Fibroblast of villous mesenchyme (primary cell): ENCODE data around the gene BPIFB1. TPM values are rescaled to one million over a fixed set of nuclear protein-coding genes. Genes with fewer than 3 reads are reported as not detected.

Experiments used
- DNase-seq: peaks from one replicate; pipeline ENCODE4 v3.0.0-alpha.2; 2010; ENCODE audit warnings: low read depth
- H3K4me3 ChIP-seq: 2 replicates; pipeline ENCODE4 v1.5.1; 2011; ENCODE audit warnings: low read depth, mild to moderate bottlenecking, low read length
- total RNA-seq: library from RNA; depleted of rRNA; stranded (reverse); fragments of >200 nt; gene quantifications from 2 replicates; pipeline ENCODE4 v1.2.3, GENCODE V29; 2012
- TF ChIP-seq, protein P1 (sequence below): IDR thresholded peaks from 2 replicates; pipeline ENCODE4 v1.5.1; 2012; ENCODE audit warnings: low read depth, mild to moderate bottlenecking, low read length; ENCODE audit not compliant: insufficient read depth

The BPIFB1 gene
- total RNA-seq, 1 donor = not detected

DNA sequence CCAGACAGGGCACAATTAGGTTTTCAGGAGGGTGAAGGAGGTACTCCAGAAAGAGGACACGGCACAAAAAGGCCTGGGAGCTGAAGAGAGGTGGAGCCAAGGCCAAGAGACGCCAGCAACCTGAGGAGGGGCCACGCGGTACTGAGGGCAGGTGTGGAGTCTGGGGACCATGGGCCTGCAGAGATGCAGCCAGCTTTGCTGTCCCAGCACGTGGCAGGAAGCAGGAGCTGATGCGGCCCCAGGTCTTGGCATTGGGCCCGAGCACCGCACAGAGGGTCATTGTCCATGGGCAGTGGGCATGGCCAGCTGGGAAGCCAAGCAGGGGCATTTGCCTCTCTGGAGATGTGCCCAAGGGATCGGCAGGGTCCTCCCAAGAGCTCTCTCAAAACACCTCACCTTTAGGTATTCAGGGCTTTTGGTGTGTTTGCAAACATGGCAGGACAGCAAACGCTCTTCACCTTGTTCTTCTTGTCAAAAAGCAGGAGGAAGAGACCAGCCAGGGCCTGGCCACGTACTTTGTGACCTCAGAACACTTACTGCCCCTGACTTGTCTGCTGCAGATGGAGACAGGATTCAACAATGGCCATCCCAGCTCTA, 1.4 kb upstream of the BPIFB1 start:
- no peak overlapping the region for H3K4me3 ChIP-seq
- TF ChIP-seq, protein P1, sequence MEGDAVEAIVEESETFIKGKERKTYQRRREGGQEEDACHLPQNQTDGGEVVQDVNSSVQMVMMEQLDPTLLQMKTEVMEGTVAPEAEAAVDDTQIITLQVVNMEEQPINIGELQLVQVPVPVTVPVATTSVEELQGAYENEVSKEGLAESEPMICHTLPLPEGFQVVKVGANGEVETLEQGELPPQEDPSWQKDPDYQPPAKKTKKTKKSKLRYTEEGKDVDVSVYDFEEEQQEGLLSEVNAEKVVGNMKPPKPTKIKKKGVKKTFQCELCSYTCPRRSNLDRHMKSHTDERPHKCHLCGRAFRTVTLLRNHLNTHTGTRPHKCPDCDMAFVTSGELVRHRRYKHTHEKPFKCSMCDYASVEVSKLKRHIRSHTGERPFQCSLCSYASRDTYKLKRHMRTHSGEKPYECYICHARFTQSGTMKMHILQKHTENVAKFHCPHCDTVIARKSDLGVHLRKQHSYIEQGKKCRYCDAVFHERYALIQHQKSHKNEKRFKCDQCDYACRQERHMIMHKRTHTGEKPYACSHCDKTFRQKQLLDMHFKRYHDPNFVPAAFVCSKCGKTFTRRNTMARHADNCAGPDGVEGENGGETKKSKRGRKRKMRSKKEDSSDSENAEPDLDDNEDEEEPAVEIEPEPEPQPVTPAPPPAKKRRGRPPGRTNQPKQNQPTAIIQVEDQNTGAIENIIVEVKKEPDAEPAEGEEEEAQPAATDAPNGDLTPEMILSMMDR = no peak
- no peak for DNase-seq

DNA sequence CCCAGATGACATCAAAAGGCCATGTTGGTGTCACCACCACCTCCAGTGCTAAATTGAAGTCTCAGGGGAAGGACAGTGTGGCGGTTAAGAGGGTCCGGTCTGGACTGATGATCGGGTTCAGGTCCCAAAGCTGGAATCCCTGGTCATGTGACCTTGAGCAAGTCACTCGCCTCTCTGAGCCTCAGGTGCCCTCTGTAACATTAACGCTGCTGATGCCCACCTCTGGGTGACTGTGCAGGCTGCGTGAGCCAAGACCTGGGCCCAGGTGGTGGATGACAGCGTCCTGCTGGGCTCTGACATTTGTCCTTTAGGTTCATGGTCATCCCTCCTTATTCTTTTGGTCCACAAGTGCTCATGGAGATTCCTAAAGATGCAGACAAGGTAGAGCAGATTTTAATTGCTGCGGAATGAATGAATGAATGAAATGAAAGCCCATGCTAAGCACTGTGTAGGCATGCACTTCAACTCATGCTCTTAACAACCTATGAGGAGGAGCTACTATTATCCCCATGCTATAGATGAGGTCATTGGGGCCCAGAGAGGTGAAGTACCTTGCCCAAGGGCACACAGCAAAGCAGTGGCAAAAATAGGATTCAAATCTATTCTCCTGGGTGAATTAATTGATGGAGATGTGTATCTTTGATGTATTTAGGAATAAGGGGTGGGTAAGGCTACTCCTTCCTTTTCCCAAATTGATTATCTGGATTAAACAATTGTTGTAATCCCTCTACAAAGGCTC, 649 bp upstream of the BPIFB1 start:
- DNase-seq = no peak
- no peak overlapping the region for H3K4me3 ChIP-seq
- TF ChIP-seq, protein P1 = no peak

DNA sequence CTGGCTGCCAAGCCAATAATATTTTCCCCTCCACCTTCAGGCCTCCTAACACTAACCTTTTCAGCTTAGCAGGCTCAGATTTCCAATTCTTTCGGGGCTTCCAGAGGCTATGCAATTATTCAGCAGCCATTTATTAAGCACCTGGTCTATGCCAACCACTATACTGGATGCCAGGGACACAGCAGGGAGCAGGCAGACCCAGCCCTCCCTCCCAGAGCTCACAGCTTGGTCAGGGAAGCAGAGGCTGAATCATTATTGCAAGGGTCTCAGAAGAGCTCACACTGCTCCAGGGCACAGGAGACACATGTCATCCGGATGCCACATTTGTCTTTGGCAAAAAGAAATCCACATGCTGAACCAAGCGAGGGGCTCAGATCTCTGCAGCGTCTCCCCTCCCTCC, 1.3 kb downstream of the BPIFB1 start:
- no peak overlapping the region for H3K4me3 ChIP-seq
- TF ChIP-seq, protein P1 = no peak
- DNase-seq = no peak

DNA sequence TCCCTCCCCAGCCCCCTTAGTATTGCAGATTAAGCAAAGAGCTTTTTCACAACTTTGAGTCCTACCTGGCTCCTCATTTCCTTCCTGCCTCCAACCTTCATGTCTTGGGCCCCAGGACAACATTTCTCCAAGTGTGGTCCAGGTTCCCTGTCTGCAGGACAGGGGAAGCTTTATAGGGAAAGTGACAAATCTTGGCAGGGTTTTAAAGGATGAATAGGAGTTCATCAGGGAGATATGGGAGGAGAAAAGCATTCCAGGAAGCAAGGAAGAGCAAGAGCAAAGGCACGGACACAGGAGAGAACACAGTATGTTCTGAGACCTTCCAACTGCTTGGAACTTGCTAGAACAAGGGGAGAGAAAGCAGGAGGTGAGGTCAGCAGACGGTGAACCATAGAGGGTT, 1.9 kb downstream of the BPIFB1 start:
- no peak for DNase-seq
- no peak overlapping the region for H3K4me3 ChIP-seq
- TF ChIP-seq, protein P1 = no peak

DNA sequence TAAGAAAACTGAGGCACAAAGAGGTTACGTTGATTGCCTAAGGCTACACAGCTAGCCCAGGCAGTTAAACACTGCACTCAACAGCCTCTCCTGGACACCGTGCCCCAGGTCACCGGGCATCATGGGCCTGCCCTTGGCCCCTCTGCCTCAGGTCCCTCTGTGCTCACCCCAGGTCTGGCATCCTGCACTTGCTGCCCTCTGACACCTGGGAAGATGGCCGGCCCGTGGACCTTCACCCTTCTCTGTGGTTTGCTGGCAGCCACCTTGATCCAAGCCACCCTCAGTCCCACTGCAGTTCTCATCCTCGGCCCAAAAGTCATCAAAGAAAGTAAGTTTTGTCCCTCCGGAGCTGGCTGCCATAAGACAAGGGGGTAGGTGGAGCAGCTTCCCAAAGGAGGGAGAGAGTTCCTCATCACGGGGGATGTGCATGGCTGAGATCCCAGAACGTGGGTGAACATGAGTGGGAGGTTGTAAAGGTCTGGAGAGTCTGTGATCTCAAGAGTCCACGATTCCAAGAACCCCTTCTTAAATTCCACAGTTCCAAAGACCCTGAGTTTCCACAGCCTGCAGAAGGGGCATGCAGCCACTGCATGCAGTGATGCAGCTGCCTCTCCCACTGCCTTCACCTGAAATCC, 3.0 kb downstream of the BPIFB1 start:
- no peak overlapping the region for H3K4me3 ChIP-seq
- no peak for DNase-seq
- TF ChIP-seq, protein P1 = no peak

DNA sequence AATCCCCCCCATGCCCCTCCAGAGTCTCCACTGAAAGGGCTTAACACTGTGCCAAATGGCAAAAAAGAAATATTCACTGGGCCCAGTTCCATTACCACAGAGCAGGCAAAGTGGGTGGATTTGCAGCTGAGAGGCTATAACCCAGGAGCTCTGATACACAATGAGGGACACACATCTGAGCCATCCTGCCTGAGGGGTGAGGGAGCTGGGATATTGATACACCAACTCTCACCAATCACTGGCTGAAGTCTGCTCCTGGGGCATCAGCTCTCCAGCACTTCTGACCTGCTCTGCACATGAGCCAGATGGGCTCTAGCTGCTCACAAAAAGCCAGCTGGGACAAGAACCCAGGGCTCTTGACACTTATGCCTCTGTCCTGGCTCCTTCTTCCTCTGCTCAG, 4.9 kb downstream of the BPIFB1 start:
- TF ChIP-seq, protein P1 = no peak
- DNase-seq = no peak
- H3K4me3 ChIP-seq = no peak overlapping the region
